GM21737 (cell line): ENCODE measurements around the gene CALML5.
"Not testable (repeated sequence)": the region's sequence is repeated elsewhere in the genome, so short reads cannot be mapped to it uniquely, and the experiment has no call there.

ENCODE experiments used
- ATAC-seq: cut with Tn5 transposase; IDR thresholded peaks from one replicate; pipeline ENCODE4 v1.9.1; 2021; ENCODE audit warnings: mild to moderate bottlenecking, moderate library complexity; ENCODE audit not compliant: unreplicated experiment

CALML5 gene

GRCh38 chr10:5485948-5486852 lies 13.2 kb downstream of the CALML5 start:
- ATAC-seq: no peak

DNA sequence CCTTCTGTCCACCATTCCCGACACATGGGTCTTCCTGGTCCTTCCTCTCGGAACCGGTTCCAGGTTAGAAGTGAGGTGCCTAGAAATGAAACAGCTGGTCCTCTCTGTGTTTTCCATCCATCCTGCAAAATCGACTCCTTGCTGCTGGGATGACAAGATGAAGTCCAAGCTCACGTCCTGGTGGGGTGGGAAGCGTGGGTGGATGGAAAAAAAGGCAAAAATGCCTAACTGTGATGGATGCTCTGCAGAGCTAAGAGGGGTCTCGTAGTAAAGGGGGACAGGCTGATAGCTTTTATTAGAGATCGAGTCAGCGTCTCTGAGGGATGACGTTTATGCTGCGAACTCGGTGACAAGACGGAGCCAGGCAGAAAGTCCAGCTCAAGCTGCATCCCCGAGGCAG lies 14.1 kb downstream of the CALML5 start:
- no peak for ATAC-seq

DNA sequence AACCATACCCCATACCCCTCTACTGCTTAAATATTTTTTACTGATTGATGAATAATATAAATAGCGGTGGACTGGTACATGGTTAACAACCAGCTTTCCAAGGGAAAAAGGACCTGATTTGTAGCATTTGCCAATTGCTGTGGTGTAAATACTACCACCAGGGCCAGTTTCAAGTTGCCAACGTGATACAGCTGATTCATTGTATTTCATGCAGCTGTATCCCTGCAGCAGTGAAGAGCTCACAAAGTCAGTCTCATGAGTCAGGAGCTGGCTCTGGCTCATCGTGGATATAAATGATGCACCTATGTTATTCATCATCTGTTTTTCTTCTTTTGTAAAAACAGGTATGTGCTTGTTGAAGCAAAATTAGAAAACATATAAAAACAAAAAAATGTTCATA lies 15.2 kb downstream of the CALML5 start:
- no peak for ATAC-seq

GRCh38 chr10:5482016-5482415 lies 17.4 kb downstream of the CALML5 start:
- ATAC-seq: no peak

DNA sequence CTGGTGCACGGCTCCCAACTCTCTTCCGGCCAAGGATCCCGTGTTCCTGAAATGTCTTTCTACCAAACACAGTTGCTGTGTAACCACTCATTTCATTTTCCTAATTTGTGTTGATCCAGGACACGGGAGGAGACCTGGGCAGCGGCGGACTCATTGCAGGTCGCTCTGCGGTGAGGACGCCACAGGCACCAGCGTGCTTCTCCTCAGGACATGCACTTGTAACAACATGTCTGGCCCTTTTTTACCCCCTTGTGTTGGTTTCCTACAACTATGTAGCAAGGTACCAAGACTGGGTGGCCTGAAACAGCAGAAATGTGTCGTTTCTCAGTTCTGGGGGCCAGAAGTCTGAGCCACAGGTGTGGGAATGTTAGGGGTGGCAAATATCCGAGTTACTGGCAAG lies 18.2 kb downstream of the CALML5 start:
- ATAC-seq: no peak

- ATAC-seq: no peak
Measured at GRCh38 chr10:5480162-5480941, 19.0 kb downstream of the CALML5 start.

GRCh38 chr10:5479481-5480161 lies 19.7 kb downstream of the CALML5 start:
- no peak for ATAC-seq

DNA sequence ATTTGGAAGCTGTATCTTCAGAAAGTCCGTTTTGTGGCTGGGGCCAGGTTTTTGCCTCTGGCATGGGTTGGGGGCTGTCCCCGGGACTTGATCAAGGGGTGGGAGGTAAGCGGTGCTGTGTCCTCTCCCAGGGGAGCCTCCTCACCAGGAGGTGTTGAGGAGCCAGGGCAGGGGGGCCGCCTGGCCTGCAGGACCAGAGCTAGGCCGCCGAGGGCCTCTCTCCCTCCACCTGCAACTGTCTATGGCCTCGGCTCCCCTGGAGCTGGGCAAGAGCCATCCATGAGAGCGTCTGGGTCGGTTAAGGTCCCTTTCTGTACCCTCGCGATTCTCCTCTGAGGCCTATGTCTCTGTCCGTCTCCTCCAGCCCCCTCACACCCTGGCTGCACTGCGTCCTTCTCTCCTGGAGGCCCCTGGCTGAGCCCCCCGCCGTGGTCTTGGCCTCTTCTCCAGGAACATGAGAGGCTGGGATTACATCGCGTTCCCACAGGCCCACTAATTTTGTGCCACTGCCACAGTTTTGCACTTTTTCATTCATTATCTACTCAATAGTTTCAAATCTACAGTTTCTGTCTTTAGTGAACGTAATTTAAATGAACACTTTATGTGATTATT lies 20.6 kb downstream of the CALML5 start:
- no peak for ATAC-seq

DNA sequence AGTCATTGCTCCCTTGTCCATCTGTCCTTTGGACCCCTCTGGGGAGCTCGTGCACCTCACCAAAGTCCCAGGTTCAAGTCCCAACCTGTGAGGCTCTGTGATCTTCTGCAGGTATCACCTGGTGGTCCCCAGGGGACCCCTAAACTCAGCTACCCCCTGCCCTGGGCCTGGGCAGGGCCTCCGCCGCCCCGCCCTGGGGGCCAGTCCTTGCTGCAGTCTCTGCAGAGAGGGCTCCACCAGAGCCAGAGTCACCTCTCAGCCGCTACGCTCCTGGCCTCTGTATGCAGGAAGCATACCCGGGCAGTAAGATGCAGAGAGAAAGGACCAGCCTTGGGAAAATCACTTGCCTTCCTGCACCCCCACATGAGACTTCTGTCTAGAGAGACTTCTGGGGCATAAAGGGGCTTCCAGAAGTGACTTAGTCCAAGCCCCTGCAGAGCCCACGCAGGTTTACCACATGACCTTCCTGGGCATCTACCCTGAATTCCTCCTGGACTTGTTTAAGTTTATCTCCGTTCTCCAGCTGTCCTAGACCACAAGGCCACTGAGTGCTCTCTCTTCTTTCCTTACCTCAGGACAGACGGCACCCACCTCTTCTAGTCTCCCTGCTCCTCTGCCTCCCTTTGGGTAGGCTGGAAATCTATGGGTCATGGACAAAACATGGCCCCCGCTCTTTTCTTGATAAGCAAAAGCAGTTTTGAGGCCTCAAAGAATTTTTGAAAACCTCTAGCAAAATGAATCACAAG lies 21.2 kb downstream of the CALML5 start:
- ATAC-seq: no peak

DNA sequence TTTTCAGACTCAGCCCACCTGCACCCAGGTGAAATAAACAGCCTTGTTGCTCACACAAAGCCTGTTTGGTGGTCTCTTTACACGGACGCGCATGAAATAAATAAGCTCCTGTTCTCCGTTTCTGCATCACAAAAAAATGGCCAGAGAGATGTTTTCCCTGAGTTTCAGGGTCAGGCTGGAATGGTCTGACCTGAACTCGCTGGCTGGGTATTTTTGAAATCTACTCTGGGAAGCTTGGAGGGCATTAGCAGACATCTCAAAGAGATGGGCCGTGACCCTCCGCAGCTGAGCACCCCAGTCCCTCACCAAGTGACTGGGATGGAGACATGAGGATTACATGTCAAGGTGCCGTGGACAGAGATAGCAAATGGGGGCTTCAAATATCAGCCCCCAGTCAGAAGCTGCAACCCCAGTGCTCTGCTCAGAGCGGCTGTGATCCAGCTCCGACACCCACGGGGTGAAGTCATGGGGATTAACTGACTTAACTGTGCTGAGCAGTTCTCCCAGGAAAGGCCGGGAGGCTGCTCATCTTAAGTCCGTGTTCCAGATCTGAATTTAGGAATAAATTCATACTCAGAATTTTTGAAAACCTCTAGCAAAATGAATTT lies 22.3 kb downstream of the CALML5 start:
- no peak for ATAC-seq

DNA sequence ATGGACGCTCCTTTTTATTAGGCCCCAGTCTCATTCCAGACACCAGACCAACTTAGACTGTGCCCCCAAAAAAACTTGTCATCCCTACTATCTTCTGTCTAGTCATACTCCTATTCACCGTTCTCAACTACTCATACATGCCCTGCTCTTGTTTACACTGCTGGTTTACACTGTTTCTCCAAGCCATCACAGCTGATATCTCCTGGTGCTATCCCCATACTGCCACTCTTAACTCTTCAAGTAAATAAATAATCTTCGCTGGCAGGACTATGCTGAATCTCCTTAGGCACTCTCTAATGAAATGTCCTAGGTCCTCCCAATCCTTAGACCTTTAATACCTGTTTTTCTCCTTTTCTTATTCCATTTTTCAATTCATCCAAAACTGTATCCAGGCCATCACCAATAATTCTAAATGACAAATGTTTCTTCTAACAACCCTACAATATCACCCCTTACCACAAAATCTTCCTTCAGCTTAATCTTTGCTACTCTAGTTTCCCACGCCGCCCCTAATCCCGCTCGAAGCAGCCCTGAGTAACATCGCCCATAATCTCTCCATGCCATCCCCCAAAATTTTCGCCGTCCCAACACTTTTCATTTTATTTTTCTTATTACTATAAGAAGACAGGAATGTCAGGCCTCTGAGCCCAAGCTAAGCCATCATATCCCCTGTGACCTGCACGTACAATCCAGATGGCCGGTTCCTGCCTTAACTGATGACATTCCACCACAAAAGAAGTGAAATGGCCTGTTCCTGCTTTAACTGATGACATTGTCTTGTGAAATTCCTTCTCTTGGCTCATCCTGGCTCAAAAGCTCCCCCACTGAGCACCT lies 23.2 kb downstream of the CALML5 start:
- ATAC-seq: not testable (repeated sequence)

DNA sequence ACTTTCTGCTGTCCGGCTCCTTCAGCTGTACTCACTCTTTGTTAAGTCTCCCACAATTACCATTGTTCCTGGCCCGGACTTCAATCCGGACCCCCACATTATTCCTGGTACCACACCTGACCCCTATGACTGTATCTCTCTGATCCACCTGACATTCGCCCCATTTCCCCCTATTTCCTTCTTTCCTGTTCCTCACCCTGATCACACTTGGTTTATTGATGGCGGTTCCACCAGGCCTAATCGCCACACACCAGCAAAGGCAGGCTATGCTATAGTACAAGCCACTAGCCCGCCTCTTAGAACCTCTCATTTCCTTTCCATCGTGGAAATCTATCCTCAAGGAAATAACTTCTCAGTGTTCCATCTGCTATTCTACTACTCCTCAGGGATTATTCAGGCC lies 24.3 kb downstream of the CALML5 start:
- ATAC-seq: not testable (repeated sequence)

DNA sequence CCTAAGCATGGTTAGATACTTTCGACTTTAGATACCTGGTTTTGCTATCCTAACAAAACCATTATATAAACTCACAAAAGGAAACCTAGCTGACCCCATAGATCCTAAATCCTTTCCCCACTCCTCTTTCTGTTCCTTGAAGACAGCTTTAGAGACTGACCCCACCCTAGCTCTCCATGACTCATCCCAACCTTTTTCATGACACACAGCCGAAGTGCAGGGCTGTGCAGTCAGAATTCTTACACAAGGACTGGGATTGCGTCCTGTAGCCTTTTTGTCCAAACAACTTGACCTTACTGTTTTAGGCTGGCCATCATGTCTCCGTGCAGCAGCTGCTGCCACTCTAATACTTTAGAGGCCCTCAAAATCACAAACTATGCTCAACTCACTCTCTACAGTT lies 24.7 kb downstream of the CALML5 start:
- not testable (repeated sequence) for ATAC-seq

- ATAC-seq: no peak
Measured at GRCh38 chr10:5470062-5470751, 29.2 kb downstream of the CALML5 start.

- ATAC-seq: no peak
Measured at GRCh38 chr10:5469353-5470061, 29.9 kb downstream of the CALML5 start.

DNA sequence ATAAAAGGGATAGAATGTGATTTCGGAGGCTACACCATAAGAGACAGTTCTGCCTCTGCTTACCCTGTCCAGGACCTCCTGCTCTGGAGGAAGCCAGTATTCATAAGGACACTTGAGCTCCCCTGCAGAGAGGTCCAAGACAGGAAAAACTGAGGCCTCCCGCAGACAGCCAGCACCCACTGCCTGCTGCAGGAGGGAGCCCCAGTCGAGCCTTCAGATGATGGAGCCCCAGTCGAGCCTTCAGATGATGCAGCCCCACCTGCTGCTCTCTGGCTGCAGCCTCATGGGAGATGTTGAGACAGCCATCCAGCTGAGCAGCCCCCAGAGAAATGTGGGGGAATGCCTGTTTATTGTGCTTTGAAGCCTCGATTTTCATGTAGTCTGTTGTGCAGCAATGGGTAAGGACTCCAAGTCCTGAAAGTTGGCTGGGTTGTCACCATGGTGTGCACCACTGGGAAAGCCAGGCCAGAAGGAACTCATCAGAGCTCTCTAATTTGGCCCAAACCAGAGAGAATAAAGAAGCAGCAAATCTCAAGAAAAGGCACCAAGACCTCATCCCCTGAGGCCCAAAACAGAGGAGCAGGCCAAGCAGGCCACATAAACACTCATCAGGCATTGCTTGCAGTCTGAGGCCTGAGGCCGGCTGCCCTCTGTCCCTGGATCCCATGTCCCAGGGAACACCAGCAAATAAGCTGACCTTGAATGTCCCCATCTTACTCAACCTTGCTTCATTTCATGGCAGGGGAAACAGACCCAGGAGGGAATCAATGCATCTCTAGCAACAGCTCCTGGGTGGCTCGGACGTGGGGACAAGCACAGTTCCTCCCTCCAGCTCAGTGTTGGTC lies 30.9 kb downstream of the CALML5 start:
- ATAC-seq: no peak
